NCI-H128 (cell line): ENCODE data around the gene GNB1.

Experiments used
- DNase-seq: peaks from one replicate; lab custom pipeline; 2025; ENCODE audit not compliant: unreplicated experiment; lab: John Stamatoyannopoulos, UW

The GNB1 gene

GRCh38 chr1:1768249-1768992 lies 122.5 kb downstream of the GNB1 start:
- DNase-seq, result no peak

- DNase-seq, result no peak
Observed at GRCh38 chr1:1764876-1765470, 125.9 kb downstream of the GNB1 start.

GRCh38 chr1:1763657-1764621 lies 126.9 kb downstream of the GNB1 start:
- peak; percentile 24 for DNase-seq

- DNase-seq, result no peak
Observed at GRCh38 chr1:1761504-1762376, 129.1 kb downstream of the GNB1 start.

GRCh38 chr1:1760715-1761114 lies 130.2 kb downstream of the GNB1 start:
- no peak for DNase-seq

GRCh38 chr1:1760345-1760650 lies 130.6 kb downstream of the GNB1 start:
- no peak for DNase-seq

GRCh38 chr1:1759456-1760344 lies 131.2 kb downstream of the GNB1 start:
- DNase-seq, result no peak

- DNase-seq, result no peak
Observed at GRCh38 chr1:1758692-1759455, 132.0 kb downstream of the GNB1 start.

- DNase-seq, result no peak
Observed at GRCh38 chr1:1758059-1758621, 132.7 kb downstream of the GNB1 start.

GRCh38 chr1:1757422-1758058 lies 133.3 kb downstream of the GNB1 start:
- no peak for DNase-seq

- no peak for DNase-seq
Observed at GRCh38 chr1:1756661-1757421, 134.0 kb downstream of the GNB1 start.

- no peak for DNase-seq
Observed at GRCh38 chr1:1755852-1756251, 135.0 kb downstream of the GNB1 start.

- DNase-seq, result no peak
Observed at GRCh38 chr1:1755426-1755825, 135.5 kb downstream of the GNB1 start.

GRCh38 chr1:1754051-1754815 lies 136.7 kb downstream of the GNB1 start:
- DNase-seq, result no peak

GRCh38 chr1:1753607-1754005 lies 137.3 kb downstream of the GNB1 start:
- no peak for DNase-seq

GRCh38 chr1:1752636-1753606 lies 138.0 kb downstream of the GNB1 start:
- no peak for DNase-seq
